GM23248 (cell line): Measurements from ENCODE around the gene UTP4. TPM values are rescaled to one million over a fixed set of nuclear protein-coding genes. Genes with fewer than 3 reads are reported as not detected.

Experiments used
- DNase-seq: peaks from one replicate; pipeline ENCODE4 v3.0.0-alpha.2; 2015
- H2AFZ ChIP-seq: fragments of 200-600 bp; sonication (generic); 2 replicates; pipeline ENCODE4 v1.6.1; 2016; ENCODE audit warnings: antibody characterized with exemption
- H3F3A ChIP-seq: fragments of 200-600 bp; sonication (generic); 2 replicates; pipeline ENCODE4 v1.6.1; 2016; ENCODE audit warnings: mild to moderate bottlenecking, antibody characterized with exemption, mixed run types; ENCODE audit not compliant: insufficient read depth
- H3K27ac ChIP-seq: fragments of 200-600 bp; sonication (generic); 2 replicates; pipeline ENCODE4 v1.5.1; 2016; ENCODE audit warnings: mild to moderate bottlenecking
- H3K27me3 ChIP-seq: fragments of 200-600 bp; sonication (generic); replicated peaks from 2 replicates; pipeline ENCODE4 v1.6.1; 2016; ENCODE audit warnings: mild to moderate bottlenecking; ENCODE audit not compliant: insufficient read depth
- H3K36me3 ChIP-seq: fragments of 200-600 bp; sonication (generic); 2 replicates; pipeline ENCODE4 v1.6.1; 2016; ENCODE audit warnings: low read depth, mild to moderate bottlenecking
- H3K4me1 ChIP-seq: fragments of 200-600 bp; sonication (generic); 2 replicates; pipeline ENCODE4 v1.6.1; 2016; ENCODE audit warnings: mild to moderate bottlenecking; ENCODE audit not compliant: insufficient read depth
- H3K4me2 ChIP-seq: fragments of 200-600 bp; sonication (generic); one replicate; pipeline ENCODE4 v1.6.1; 2016; ENCODE audit warnings: mild to moderate bottlenecking; ENCODE audit not compliant: unreplicated experiment
- H3K4me3 ChIP-seq: fragments of 200-600 bp; sonication (generic); 2 replicates; pipeline ENCODE4 v1.5.1; 2016; ENCODE audit warnings: mild to moderate bottlenecking
- H3K79me2 ChIP-seq: fragments of 200-600 bp; sonication (generic); 2 replicates; pipeline ENCODE4 v1.6.1; 2016; ENCODE audit warnings: mild to moderate bottlenecking; ENCODE audit not compliant: insufficient read depth
- H3K9ac ChIP-seq: fragments of 200-600 bp; sonication (generic); 2 replicates; pipeline ENCODE4 v1.6.1; 2016; ENCODE audit warnings: mild to moderate bottlenecking
- H3K9me2 ChIP-seq: fragments of 200-600 bp; sonication (generic); 2 replicates; pipeline ENCODE4 v1.6.1; 2016; ENCODE audit warnings: mixed run types, mild to moderate bottlenecking, moderate library complexity; ENCODE audit not compliant: insufficient read depth
- H3K9me3 ChIP-seq: fragments of 200-600 bp; sonication (generic); one replicate; pipeline ENCODE4 v1.6.1; 2017; ENCODE audit warnings: low read depth
- H4K20me1 ChIP-seq: fragments of 200-600 bp; sonication (generic); 2 replicates; pipeline ENCODE4 v1.6.0; 2016; ENCODE audit not compliant: insufficient read depth
- EZH2 ChIP-seq: fragments of 200-600 bp; sonication (generic); IDR thresholded peaks from 2 replicates; pipeline ENCODE4 v1.6.1; 2018; ENCODE audit warnings: antibody characterized with exemption, mild to moderate bottlenecking; ENCODE audit not compliant: insufficient read depth, poor library complexity, severe bottlenecking
- EZH2phosphoT487 ChIP-seq: fragments of 200-600 bp; sonication (generic); IDR thresholded peaks from 2 replicates; pipeline ENCODE4 v1.6.1; 2018; ENCODE audit warnings: antibody characterized with exemption, moderate library complexity, mild to moderate bottlenecking, low read depth; ENCODE audit not compliant: insufficient read depth
- WGBS, 2 experiments: methylation state at CpG; one replicate each; pipeline ENCODE4 v1.1.6; 2015 to 2017; ENCODE audit warnings: low lambda C conversion rate in 2 of 2, low coverage in 1 of 2; ENCODE audit errors: missing lambda C conversion rate in 2 of 2; 5-methylcytosine and 5-hydroxymethylcytosine counted together
- in situ Hi-C: fragments of 300-500 bp; cut with MboI; formaldehyde crosslinking; loops from 2 replicates; pipeline ENCODE4 v1.15.0; 2020
- polyA plus RNA-seq: library from polyadenylated mRNA; unstranded; fragments of >200 nt; fragmentation: Nextera tagmentation; extraction: Ambion mirVana; gene quantifications from 2 replicates; pipeline ENCODE4 v1.2.1, GENCODE V29; 2016
- total RNA-seq: library from RNA; depleted of rRNA; stranded (reverse); fragments of >200 nt; shearing (Covaris generic); gene quantifications from 2 replicates; pipeline ENCODE4 v1.2.3, GENCODE V29; 2014

UTP4 gene
- total and polyA plus RNA-seq, 2 experiments from 2014 or later, result 17.8 to 54.8 TPM

- no peaks in the 10 kb centered on the region for H3K4me1 ChIP-seq
- in situ Hi-C loops, result loop anchor here (10.0 to 25.0 kb wide), 2 partner anchors 403 to 591 kb away; no protein-coding TSS in a partner anchor
- WGBS, 2 experiments, result 99 to 100% methylated on average over 4 to 5 of the region's 5 CpGs
- no peak overlapping the region for H2AFZ ChIP-seq
- no peak overlapping the region for H3K4me2 ChIP-seq
- DNase-seq, result no peak
- H4K20me1 ChIP-seq, result no peaks in the 10 kb centered on the region
- no peaks in the 10 kb centered on the region for H3F3A ChIP-seq
- no peaks in the 10 kb centered on the region for H3K9me3 ChIP-seq
- TF ChIP-seq EZH2, result no peak
- TF ChIP-seq EZH2phosphoT487, result no peak
- no peak overlapping the region for H3K4me3 ChIP-seq
- no peaks in the 10 kb centered on the region for H3K27me3 ChIP-seq
- no peaks in the 10 kb centered on the region for H3K9me2 ChIP-seq
- H3K79me2 ChIP-seq, result no peaks in the 10 kb centered on the region
- no peaks in the 10 kb centered on the region; the same call in 1 of the 2 replicates for H3K36me3 ChIP-seq
- H3K27ac ChIP-seq, result no peak overlapping the region
- no peak overlapping the region for H3K9ac ChIP-seq
Measured at GRCh38 chr16:69115361-69115760, 17.1 kb upstream of the UTP4 start.

- Histone ChIP-seq H3K79me2 (0 out of 2 replicates have a peak, but pooled peaks cover 2% of the 10 kb centered on the region), H3K36me3 (no peaks in the 10 kb centered on the region; the same call in 1 of the 2 replicates), H3F3A (no peaks in the 10 kb centered on the region), H4K20me1 (no peaks in the 10 kb centered on the region), H3K4me2 (no peak overlapping the region), H3K27ac (no peak overlapping the region), H3K4me3 (no peak overlapping the region), H3K9me2 (no peaks in the 10 kb centered on the region), H2AFZ (no peak overlapping the region), H3K27me3 (no peaks in the 10 kb centered on the region), H3K4me1 (no peaks in the 10 kb centered on the region), H3K9me3 (no peaks in the 10 kb centered on the region), H3K9ac (no peak overlapping the region)
- WGBS, 2 experiments, result 63% methylated on average over 1 of the region's 1 CpG
- TF ChIP-seq EZH2phosphoT487 (no peak), EZH2 (no peak)
- DNase-seq, result no peak
- in situ Hi-C loops, result loop anchor here (10.0 to 25.0 kb wide), 2 partner anchors 404 to 591 kb away; no protein-coding TSS in a partner anchor
Measured at GRCh38 chr16:69115837-69116236, 16.6 kb upstream of the UTP4 start.

- Histone ChIP-seq H3K36me3 (no peaks in the 10 kb centered on the region; the same call in 1 of the 2 replicates), H3K27me3 (no peaks in the 10 kb centered on the region), H3K9me3 (no peaks in the 10 kb centered on the region), H3K4me3 (no peak overlapping the region), H3K9me2 (no peaks in the 10 kb centered on the region), H3K9ac (no peak overlapping the region), H3K79me2 (0 out of 2 replicates have a peak, but pooled peaks cover 8% of the 10 kb centered on the region), H3K27ac (no peak overlapping the region), H3K4me1 (no peaks in the 10 kb centered on the region), H4K20me1 (no peaks in the 10 kb centered on the region), H3K4me2 (no peak overlapping the region), H3F3A (no peaks in the 10 kb centered on the region), H2AFZ (no peak overlapping the region)
- WGBS, 2 experiments, result 47 to 48% methylated on average over 7 of the region's 7 CpGs
- TF ChIP-seq EZH2phosphoT487, result no peak
- TF ChIP-seq EZH2, result no peak
- in situ Hi-C loops, result loop anchor here (10.0 to 25.0 kb wide), 2 partner anchors 404 to 592 kb away; no protein-coding TSS in a partner anchor
- no peak for DNase-seq
Measured at GRCh38 chr16:69116256-69116875, 16.1 kb upstream of the UTP4 start.

- H3K4me3 ChIP-seq, result no peak overlapping the region
- H3K4me2 ChIP-seq, result no peak overlapping the region
- no peak for DNase-seq
- H3K9me3 ChIP-seq, result no peaks in the 10 kb centered on the region
- no peaks in the 10 kb centered on the region for H3F3A ChIP-seq
- H3K4me1 ChIP-seq, result no peaks in the 10 kb centered on the region
- no peaks in the 10 kb centered on the region; the same call in 1 of the 2 replicates for H3K36me3 ChIP-seq
- H3K9me2 ChIP-seq, result no peaks in the 10 kb centered on the region
- H2AFZ ChIP-seq, result no peak overlapping the region
- no peak overlapping the region for H3K27ac ChIP-seq
- no peaks in the 10 kb centered on the region for H4K20me1 ChIP-seq
- TF ChIP-seq EZH2 (no peak), EZH2phosphoT487 (no peak)
- WGBS, 2 experiments, result 62 to 66% methylated on average over 6 of the region's 6 CpGs
- no peaks in the 10 kb centered on the region for H3K27me3 ChIP-seq
- peaks cover 13% of the 10 kb centered on the region; the same call in 1 of the 2 replicates for H3K79me2 ChIP-seq
- in situ Hi-C loops, result loop anchor here (10.0 to 25.0 kb wide), 2 partner anchors 405 to 592 kb away; no protein-coding TSS in a partner anchor
- H3K9ac ChIP-seq, result no peak overlapping the region
Measured at GRCh38 chr16:69116906-69117305, 15.5 kb upstream of the UTP4 start.
